Measurements from ENCODE around the gene MPZL3. TPM values are rescaled to one million over a fixed set of nuclear protein-coding genes. Genes with fewer than 3 reads are reported as not detected.

Gene MPZL3
- total RNA-seq, 1 donor from 2014 or later = 34.8 TPM

DNA sequence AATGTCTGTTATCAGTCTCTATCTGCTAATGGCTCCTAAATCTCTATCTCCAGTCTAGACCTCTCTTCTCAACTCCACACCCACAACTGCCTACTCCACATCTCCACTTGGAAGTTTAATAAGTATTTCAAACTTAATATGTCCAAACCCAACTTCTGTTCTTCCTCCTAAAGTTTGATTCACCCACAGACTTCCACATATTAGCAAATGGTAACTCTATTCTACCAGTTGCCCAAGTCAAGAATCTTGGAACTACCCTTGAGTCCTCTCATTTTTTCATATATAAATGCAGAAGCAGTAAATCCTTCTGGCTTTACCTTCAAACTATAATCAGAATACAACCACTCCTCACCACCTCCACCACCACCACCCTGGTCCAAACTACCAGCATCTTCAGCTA lies 20.7 kb downstream of the MPZL3 start:
- no peak for DNase-seq (ENCODE audit: low read depth)
- peaks cover 1% of the 10 kb centered on the region for H3K36me3 ChIP-seq (ENCODE audit: control insufficient read depth, insufficient read depth, low read length)
- no peak overlapping the region for H3K4me3 ChIP-seq (ENCODE audit: low read depth, low read length)
- H3K27me3 ChIP-seq (ENCODE audit: control insufficient read depth, insufficient read depth, low read length) = no peaks in the 10 kb centered on the region
- TF ChIP-seq CTCF (IDR thresholded peaks at IDR 0.05; ENCODE audit: insufficient read depth, low read length, severe bottlenecking) = no peak
- no peak for FAIRE-seq

- TF ChIP-seq CTCF (IDR thresholded peaks at IDR 0.05; ENCODE audit: insufficient read depth, low read length, severe bottlenecking) = no peak
- H3K36me3 ChIP-seq (ENCODE audit: control insufficient read depth, insufficient read depth, low read length) = peaks cover 1% of the 10 kb centered on the region
- DNase-seq (ENCODE audit: low read depth) = no peak
- FAIRE-seq = no peak
- no peaks in the 10 kb centered on the region for H3K27me3 ChIP-seq (ENCODE audit: control insufficient read depth, insufficient read depth, low read length)
- no peak overlapping the region for H3K4me3 ChIP-seq (ENCODE audit: low read depth, low read length)
Measured at GRCh38 chr11:118230088-118230487, 22.1 kb downstream of the MPZL3 start.

DNA sequence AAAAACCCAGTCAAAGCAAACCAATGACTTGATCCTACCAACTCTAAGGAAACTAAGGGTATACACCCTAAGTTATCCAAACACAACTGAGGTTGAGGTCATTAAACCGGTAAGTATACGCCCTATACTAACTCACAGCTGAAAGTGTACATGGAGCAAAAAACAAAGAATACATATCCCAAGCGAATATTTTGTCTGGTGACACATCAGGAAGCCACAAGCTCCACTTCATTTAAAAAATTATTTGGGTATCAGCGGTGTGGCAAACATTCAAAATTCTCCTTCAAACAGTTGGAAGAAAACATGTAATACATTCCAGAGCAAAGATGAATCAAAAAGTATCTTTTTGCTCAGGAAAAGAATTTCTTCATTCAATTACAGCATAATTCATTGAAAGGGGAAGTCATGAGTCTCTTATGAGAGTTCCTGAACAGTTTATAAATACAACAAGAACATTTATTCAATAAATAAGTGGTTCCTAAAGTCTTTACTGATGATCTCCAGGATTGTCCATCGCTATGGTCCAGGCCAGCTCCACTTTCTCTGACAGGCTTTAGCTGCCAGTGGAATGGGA lies 22.8 kb downstream of the MPZL3 start:
- no peak for TF ChIP-seq CTCF (IDR thresholded peaks at IDR 0.05; ENCODE audit: insufficient read depth, low read length, severe bottlenecking)
- FAIRE-seq = no peak

GRCh38 chr11:118227865-118228785 lies 24.0 kb downstream of the MPZL3 start:
- no peak for DNase-seq (ENCODE audit: low read depth)
- FAIRE-seq = no peak
- no peaks in the 10 kb centered on the region for H3K27me3 ChIP-seq (ENCODE audit: control insufficient read depth, insufficient read depth, low read length)
- H3K36me3 ChIP-seq (ENCODE audit: control insufficient read depth, insufficient read depth, low read length) = peaks cover 1% of the 10 kb centered on the region
- no peak overlapping the region for H3K4me3 ChIP-seq (ENCODE audit: low read depth, low read length)
- no peak for TF ChIP-seq CTCF (IDR thresholded peaks at IDR 0.05; ENCODE audit: insufficient read depth, low read length, severe bottlenecking)

More for the DNA sequence above, 22.8 kb downstream of the MPZL3 start:
- H3K4me3 ChIP-seq (ENCODE audit: low read depth, low read length) = no peak overlapping the region
- H3K27me3 ChIP-seq (ENCODE audit: control insufficient read depth, insufficient read depth, low read length) = no peaks in the 10 kb centered on the region
- H3K36me3 ChIP-seq (ENCODE audit: control insufficient read depth, insufficient read depth, low read length) = peaks cover 1% of the 10 kb centered on the region
- no peak for DNase-seq (ENCODE audit: low read depth)

DNA sequence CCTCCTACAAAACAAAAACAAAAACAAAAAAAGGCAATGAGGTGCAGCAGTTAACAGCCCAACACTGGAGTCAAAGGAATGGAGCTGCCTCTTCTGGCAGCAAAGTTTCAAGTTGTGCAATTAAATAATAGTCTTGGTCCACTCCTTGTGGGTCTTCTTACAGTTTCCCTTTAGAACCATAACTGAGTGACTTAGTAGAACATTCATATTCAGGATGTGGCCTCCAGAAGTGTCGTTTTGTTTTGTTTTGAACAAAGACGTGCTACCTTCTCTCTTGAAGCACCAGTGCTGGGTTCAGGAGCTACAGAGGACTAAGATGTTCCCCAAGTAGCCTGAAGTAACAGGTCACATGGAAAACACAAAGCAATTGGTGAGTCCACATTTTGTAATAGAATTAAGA lies 25.4 kb downstream of the MPZL3 start:
- no peak for TF ChIP-seq CTCF (IDR thresholded peaks at IDR 0.05; ENCODE audit: insufficient read depth, low read length, severe bottlenecking)
- Histone ChIP-seq H3K27me3 (ENCODE audit: control insufficient read depth, insufficient read depth, low read length) (no peaks in the 10 kb centered on the region), H3K36me3 (ENCODE audit: control insufficient read depth, insufficient read depth, low read length) (peaks cover 1% of the 10 kb centered on the region), H3K4me3 (ENCODE audit: low read depth, low read length) (no peak overlapping the region)
- FAIRE-seq (no peak), DNase-seq (ENCODE audit: low read depth) (no peak)
